Testis (tissue), 2 donors: ENCODE data around the gene SIPA1L3.

Experiments
- POLR2A ChIP-seq: fragments of 450-650 bp; IDR thresholded peaks from one replicate; pipeline ENCODE4 v1.6.1; 2017; ENCODE audit warnings: antibody characterized with exemption, mild to moderate bottlenecking, moderate library complexity
- TF ChIP-seq, protein P1 (sequence below), 3 experiments: fragments of 450-650 bp in 2 of 3; fragments of 200-600 bp in 1 of 3; sonication (generic) in 1 of 3; IDR thresholded peaks; one replicate each; pipeline ENCODE4 v1.5.1; 2016 to 2019; ENCODE audit warnings: antibody characterized with exemption in 3 of 3, mild to moderate bottlenecking in 2 of 3, moderate library complexity in 1 of 3

- TF ChIP-seq, protein P1, sequence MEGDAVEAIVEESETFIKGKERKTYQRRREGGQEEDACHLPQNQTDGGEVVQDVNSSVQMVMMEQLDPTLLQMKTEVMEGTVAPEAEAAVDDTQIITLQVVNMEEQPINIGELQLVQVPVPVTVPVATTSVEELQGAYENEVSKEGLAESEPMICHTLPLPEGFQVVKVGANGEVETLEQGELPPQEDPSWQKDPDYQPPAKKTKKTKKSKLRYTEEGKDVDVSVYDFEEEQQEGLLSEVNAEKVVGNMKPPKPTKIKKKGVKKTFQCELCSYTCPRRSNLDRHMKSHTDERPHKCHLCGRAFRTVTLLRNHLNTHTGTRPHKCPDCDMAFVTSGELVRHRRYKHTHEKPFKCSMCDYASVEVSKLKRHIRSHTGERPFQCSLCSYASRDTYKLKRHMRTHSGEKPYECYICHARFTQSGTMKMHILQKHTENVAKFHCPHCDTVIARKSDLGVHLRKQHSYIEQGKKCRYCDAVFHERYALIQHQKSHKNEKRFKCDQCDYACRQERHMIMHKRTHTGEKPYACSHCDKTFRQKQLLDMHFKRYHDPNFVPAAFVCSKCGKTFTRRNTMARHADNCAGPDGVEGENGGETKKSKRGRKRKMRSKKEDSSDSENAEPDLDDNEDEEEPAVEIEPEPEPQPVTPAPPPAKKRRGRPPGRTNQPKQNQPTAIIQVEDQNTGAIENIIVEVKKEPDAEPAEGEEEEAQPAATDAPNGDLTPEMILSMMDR (IDR thresholded peaks at IDR 0.05), result no peak
- TF ChIP-seq POLR2A, result no peak
Measured at GRCh38 chr19:38006361-38007045, 99.5 kb downstream of the SIPA1L3 start.
